Right renal cortex interstitium (tissue), 3 donors: ENCODE measurements around the gene KRTAP10-4. TPM values are rescaled to one million over a fixed set of nuclear protein-coding genes. Genes with fewer than 3 reads are reported as not detected.

Experiments
- DNase-seq, 3 donors: peaks; one replicate each; pipeline ENCODE4 v3.0.0-alpha.2; 2013; ENCODE audit warnings: low read depth in 3 of 3, low spot score in 2 of 3
- polyA plus RNA-seq, 3 donors: library from polyadenylated mRNA; unstranded; fragments of 120-200 nt; gene quantifications; one replicate each; pipeline ENCODE4 v1.2.1, GENCODE V29; 2013; ENCODE audit not compliant: insufficient read length in 3 of 3

KRTAP10-4 gene
- polyA plus RNA-seq, 3 donors = not detected

DNA sequence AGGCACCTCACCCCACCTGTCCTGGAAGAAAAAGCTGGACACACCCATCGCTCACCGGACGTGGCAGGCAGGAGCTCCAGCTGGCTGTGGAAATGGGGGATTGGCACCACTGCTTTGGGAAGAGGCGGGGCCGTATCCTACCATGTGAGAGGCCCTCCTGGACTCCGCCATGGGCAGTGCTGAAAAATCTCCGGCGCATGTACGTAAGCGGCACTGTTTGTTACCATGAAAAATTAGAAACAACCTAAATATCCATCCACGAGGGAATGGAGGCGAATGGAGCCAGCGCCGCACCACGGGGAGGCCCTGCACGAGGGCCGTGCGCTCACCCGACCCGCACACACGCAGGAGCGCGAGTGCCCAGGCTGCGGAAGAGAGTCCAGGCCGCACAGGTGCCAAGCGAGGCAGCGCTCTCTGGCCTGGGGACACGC is 41.4 kb downstream of the KRTAP10-4 start:
- no peak for DNase-seq

- no peak for DNase-seq
Measured at GRCh38 chr21:44615466-44615865, 41.9 kb downstream of the KRTAP10-4 start.

DNA sequence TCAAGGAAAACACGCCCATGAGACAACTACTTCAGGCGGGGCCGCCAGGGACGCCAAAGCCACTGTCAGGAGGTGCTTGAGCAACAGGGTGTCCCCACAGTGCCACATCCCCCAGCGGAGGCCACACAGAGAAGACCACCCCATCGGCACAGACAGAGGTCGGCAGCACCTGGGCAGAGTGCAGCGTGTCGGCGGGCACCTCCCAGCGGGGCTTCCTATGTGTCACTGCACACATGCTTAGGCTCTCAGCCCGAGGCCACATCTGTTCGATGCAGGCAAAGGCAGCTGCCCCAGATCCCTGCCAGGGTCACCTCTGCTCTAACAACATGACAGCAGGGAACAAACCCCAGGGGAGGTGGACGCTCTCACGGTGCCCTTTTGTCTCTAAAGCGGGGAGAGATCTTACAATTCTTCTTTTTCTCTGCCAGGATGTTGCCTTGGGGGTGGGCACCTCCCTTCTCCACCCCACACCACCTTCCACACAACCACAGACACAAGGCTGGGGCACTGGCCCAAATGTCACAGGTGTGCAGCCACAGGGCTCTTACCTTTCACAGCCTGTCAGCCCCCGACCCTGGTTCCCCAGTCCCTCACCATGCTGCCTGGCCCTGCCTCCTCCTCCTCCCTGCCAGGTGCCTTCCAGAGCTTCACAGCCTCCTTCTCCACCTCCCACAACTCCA is 42.5 kb downstream of the KRTAP10-4 start:
- no peak for DNase-seq

DNA sequence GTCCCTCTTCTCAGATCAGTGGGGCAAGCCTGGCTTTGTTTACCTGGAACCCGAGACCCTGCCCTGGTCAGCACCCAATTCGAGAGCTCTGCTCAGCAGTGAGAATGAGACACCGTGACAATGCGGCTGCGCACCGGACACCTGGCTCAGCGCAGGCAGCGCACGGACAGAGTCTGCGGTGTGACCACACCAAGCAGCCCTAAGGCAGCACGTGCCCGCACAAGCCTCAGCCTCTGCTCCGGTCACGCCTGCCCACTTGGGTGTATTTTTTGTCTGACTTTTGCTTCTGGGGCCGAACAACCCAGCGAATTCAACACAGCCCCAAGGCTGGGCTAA is 43.0 kb downstream of the KRTAP10-4 start:
- DNase-seq = no peak

- DNase-seq = no peak
Measured at GRCh38 chr21:44617071-44617501, 43.6 kb downstream of the KRTAP10-4 start.

DNA sequence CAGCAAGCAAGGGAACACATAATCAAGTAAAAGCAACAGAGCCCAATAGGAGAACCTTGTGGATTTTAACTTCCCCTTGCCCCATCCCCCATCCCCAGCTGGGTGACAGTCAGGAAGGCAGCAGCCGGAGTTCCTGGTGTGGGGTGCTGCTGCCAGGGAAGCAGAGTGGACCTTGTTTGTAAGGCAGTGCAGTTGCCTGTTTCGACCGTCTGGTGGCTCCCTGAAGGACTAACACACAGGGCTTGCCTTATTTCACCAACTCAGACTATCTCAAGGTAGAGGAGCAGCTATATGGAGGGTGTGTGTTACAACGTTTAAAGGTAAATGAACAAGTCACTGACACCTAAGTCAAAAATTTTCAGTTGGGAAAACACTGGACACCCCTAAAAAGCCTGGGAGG is 45.0 kb downstream of the KRTAP10-4 start:
- no peak for DNase-seq

DNA sequence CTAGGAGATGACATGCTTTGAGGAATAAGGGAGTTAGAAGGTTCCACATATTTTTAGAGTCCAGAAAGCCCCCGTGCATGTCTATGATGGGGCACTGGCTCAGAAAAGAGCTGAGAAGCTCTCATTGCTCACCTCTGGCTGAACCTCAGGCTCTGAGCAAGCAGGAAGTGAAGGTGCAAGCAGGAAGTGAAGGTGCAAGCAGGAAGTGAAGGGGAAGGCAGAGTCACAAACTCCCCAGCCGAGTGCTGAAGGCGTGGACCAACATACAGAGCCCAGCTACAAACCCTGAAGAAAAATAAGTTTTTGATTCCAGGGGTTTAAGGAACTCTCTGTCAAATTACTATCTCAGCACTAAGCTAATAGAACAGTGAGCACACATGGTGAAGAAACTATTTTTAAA is 45.4 kb downstream of the KRTAP10-4 start:
- DNase-seq = no peak

DNA sequence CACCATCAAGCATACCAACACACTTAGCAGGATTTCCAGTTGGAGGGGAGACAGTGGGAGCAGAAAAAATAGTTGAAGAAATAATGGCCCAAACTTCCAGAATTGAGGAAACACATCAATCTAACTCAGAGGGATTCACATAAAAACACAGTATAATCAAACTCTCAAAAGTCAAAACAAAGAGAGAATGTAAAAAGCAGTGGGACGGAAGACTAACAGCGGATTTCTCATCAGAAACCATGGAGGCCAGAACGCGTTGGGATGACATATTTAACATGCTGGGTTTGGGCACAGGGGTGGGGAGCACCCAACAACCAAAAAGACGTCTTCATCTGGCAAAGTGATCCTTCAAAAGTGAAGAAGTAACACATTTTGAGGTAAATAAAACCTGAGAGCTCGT is 46.4 kb downstream of the KRTAP10-4 start:
- no peak for DNase-seq

- DNase-seq = no peak
Measured at GRCh38 chr21:44623575-44623974, 50.0 kb downstream of the KRTAP10-4 start.

Other genes with a start within 250 kb of the KRTAP10-4 start
- 10 to 100 TPM; 14.8 to 18.7 (median 15.4) TPM for gene CFAP410, start 234.3 kb upstream of the KRTAP10-4 start, polyA plus RNA-seq
- gene TRPM2, start 220.1 kb upstream of the KRTAP10-4 start, polyA plus RNA-seq = 1 to 10 TPM in 1 of 3 donors, under 1 TPM in 2; 0.75 to 1.1 (median 0.82) TPM
- 1 to 10 TPM; 3.8 to 4.5 (median 4.2) TPM for gene LRRC3, start 118.2 kb upstream of the KRTAP10-4 start, polyA plus RNA-seq
- not detected for gene KRTAP10-1, start 33.5 kb upstream of the KRTAP10-4 start, polyA plus RNA-seq
- not detected for gene KRTAP10-2, start 22.2 kb upstream of the KRTAP10-4 start, polyA plus RNA-seq
- gene KRTAP10-3, start 14.9 kb upstream of the KRTAP10-4 start, polyA plus RNA-seq = not detected
- gene KRTAP10-5, start 6.9 kb downstream of the KRTAP10-4 start, polyA plus RNA-seq = not detected
- not detected for gene KRTAP10-6, start 18.8 kb downstream of the KRTAP10-4 start, polyA plus RNA-seq
- under 1 TPM in 1 of 3 donors, not detected in 2; 0.08 TPM for gene KRTAP10-7, start 26.9 kb downstream of the KRTAP10-4 start, polyA plus RNA-seq
- not detected for gene KRTAP10-8, start 38.4 kb downstream of the KRTAP10-4 start, polyA plus RNA-seq
- not detected for gene KRTAP10-9, start 53.4 kb downstream of the KRTAP10-4 start, polyA plus RNA-seq
- gene KRTAP10-10, start 63.6 kb downstream of the KRTAP10-4 start, polyA plus RNA-seq = not detected
- not detected for gene KRTAP10-11, start 72.7 kb downstream of the KRTAP10-4 start, polyA plus RNA-seq
- not detected for gene KRTAP12-4, start 80.9 kb downstream of the KRTAP10-4 start, polyA plus RNA-seq
- gene KRTAP12-3, start 84.2 kb downstream of the KRTAP10-4 start, polyA plus RNA-seq = not detected
- not detected for gene KRTAP12-2, start 93.2 kb downstream of the KRTAP10-4 start, polyA plus RNA-seq
- not detected for gene KRTAP12-1, start 108.4 kb downstream of the KRTAP10-4 start, polyA plus RNA-seq
- not detected for gene KRTAP10-12, start 123.4 kb downstream of the KRTAP10-4 start, polyA plus RNA-seq
- under 1 TPM; 0.53 to 0.67 (median 0.62) TPM for gene TSPEAR, start 137.8 kb downstream of the KRTAP10-4 start, polyA plus RNA-seq
- 10 to 100 TPM; 63.1 to 80.9 (median 80.6) TPM for gene UBE2G2, start 228.1 kb downstream of the KRTAP10-4 start, polyA plus RNA-seq
- 100 to 1,000 TPM; 119 to 121 (median 119) TPM for gene SUMO3, start 244.3 kb downstream of the KRTAP10-4 start, polyA plus RNA-seq